GM21515 (cell line): ENCODE results near the gene LSM7.

Source experiments
- ATAC-seq: cut with Tn5 transposase; IDR thresholded peaks from one replicate; pipeline ENCODE4 v1.9.1; 2021; ENCODE audit not compliant: unreplicated experiment

LSM7 gene

DNA sequence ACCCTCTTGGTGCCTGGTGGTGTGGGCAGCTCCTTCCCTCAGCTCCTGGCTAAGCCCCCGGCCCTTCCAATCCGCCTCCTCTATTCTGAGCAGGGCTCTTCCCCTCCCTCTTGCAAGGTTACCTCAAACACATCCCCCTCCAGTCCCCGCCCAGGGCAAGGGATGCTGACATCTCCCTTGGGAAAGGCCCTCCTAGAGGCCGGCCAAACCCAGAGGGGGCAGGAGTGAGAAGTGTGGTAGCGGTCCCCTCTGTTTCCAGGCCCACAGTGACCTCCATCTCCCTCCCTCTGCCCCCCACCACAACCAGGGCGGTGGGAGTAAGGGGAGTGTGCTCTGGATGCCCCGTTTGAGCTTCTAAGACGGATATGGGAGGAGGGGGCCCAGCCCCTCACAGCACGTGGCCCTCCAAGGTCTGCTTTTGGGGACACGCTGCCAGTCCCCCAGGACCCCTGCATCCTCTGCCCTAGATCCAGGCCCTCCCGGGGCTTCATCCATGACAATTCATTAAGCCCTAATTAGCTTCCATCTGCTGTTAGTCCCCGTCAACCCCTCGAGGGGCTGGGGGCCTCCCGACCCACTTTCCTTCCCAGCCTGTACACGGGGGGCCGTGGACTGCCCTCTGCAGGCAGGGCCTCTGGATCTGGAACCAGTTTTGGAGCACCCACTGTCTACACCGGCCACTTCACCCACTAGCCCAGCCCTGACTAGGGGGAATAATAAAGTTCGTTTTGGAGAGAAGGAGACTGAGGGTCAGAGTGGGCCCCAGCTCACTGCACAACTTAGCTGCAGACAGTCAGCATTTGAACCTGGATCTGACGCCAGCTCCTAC lies 22.7 kb downstream of the LSM7 start:
- ATAC-seq, result no peak

DNA sequence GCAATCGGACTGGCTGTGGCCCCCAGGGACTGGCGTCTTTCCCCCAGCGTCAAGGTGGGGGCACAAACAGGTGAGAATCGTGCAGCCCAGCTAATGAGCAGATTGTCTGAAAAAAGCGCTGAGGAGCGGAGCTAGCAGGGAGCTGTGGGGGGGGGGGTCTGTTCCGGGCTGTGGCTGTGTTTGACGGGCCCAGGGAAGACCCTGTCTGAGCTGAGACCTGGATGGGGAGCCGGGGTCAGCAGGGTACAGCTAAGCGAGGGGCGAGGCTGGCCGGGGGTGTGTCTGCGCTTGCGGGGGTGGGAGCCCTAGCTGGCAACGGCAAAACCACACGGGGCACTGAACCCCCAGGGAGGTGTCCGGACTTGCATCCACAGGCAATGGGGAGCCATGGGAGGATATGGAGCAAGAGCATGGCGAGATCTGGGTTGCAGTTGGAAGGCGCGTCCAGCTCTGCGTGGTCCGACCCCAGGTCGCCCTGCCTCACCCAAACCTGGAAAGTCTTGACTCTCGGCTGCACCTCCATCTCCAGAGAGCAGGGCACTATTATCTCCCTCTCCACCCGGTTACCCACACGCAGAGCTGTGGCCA lies 25.1 kb downstream of the LSM7 start:
- ATAC-seq, result no peak

DNA sequence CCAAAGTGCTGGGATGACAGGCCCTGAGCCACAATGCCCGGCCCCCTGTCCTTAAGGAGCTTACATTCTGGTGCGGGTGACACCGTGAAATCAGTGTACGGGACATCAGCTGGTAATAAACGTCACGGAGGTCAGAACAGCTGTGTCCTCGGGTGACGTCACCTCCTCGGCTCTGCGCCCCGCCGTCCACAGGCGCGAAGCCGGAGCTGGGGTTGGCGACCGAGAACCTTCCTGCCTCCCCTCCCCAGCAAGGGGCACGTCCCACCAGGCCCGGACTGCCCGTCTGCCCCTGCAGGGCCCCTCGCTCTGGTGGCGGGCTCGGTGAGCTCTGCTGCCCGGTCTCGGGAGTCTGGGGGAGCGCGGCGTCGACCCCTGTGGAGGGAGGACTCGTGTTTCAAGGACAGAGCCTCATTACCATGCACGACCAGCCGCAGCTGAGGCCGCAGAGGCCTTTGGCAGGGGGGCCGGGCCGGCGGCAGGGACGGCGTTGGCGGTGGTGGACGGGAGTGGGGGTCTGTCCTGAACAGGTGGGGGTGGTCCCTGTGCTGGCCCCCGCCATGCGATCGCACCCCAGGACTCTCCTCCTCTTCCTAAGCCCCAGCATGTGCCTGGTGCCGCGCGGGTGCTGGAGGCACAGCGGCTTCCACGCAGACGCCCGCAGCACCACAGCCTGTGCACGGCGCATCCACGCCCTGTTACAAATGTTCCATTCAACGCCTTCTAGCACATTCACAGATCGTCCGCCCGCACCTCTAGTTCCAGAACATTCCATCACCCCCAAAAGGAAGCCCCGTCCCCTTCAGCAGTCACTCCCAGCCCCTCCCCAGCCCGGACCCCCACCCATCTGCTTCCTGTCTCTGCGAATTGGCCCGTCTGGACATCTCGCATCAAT lies 25.8 kb downstream of the LSM7 start:
- ATAC-seq, result no peak

DNA sequence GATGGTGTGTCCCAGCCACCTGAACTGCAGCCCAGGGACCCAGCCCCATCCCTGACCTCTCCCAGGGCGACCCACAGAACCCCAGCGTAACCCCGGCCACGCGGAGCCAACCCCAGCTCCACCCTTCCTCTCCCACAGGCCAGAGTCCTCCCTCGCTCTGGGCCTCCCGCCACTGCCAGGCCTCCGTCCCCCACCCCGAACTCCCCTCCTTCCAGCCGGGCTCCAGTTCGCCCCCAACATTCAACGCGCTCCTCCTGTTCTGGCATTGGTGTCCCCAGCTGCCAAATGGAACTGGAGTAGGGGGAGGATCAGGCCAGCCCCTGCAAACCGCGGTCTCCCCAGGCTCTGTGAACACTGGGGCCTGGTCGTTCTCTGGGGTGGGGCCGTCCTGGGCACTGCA lies 27.9 kb downstream of the LSM7 start:
- ATAC-seq, result no peak

DNA sequence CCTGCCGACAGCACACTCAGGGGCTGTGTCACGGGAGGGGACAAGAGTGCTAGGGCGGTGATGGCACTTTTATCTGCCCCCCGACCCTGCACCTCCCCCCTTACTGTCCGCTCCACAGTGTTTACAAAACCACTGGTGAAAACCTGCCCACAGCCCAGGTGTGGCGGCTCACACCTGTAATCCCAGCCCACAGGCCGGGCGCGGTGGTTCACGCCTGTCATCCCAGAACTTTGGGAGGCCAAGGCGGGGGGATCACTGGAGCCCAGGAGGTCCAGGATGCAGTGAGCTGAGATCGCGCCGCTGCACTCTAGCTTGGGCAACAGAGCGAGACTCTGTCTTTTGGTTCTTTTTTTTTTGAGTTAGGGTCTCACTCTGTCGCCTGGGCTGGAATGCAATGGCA lies 32.2 kb downstream of the LSM7 start:
- ATAC-seq, result no peak

DNA sequence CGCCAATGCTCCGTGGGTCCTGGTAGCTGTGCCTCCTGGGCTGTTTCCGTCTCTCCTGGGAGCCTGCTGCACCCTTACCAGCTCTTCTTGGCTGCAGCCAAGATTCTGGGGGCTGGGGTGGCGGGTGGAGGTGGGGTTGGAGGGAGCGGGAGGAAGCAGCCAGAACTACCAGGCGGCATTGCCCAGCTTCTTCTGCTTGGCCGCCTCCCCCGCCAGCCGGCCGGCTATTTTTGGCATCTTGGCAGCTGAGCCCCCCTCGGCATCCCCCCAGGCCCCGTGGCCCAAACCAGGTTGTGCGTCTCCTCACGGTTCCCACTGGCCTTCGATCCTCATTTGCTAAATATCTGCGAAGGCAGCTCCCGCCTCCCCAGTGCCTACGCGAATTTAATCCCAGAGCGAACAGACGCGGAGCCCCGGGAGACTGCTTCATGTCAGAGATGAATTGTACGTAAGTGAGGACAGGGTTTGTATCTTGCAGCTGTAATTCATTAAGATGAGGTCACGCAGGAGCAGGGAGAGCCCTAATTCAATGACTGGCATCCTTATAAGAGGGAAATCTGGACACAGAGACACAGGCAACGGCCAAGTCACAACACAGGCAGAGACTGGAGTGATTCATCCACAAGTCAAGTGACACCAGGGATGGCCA lies 33.6 kb downstream of the LSM7 start:
- ATAC-seq, result no peak

DNA sequence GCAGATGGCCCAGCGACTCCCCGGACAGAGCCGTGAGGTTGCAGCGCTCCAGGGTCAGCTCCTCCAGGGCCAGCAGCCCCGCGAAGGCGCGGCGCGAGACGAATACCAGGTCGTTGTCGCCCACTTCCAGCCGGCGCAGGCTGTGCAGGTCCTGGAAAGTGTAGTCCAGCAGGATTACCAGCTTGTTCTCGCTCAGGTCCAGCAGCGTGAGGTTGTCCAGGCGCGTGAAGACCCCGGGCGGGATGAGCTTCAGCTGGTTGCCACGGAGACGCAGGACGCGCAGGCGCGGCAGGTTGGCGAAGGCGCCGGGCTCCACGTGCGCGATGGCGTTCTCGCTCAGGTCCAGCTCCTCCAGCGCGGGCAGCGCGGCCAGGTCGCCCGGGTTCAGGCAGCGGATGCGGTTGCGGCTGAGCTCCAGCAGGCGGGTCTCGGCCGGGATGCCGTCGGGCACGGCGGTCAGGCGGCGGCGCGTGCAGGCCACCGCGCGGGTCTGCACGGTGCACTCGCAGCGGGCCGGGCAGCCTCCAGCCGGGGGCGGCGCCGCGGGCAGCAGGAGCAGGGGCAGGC lies 37.1 kb downstream of the LSM7 start:
- ATAC-seq, result no peak

DNA sequence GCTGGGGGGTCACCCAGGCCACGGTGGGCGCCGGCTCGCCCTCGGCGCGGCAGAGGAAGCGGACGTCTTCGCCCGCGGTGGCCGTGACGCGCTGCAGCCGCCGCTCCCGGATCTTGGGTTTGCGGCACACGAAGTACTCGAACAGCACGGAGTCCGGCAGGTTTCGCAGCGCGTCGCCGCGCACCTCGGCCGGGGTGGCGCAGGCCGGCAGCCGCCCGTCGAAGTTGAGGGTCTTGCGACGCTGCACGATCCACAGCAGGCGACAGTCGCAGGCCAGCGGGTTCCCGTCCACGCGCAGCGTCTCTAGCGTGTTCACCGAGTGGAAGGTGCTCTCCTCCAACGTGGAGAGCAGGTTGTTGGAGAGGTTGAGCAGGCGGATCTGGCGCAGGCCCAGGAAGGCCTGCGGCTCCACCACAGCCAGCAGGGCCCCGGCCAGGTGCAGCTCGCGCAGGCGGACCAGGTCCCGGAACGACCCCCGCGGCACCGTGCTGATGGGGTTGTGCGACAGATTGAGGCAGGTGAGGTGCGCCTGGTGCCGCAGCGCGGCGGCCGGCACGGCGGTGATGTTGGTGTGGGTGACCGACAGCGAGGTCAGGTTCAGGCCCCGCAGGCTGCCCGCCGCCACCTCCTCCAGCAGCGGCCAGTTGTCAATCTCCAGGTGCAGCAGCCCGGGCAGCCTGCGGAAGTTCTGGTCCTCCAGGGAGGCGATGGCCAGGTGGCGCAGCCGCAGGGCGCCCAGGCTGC lies 37.8 kb downstream of the LSM7 start:
- ATAC-seq, result no peak

DNA sequence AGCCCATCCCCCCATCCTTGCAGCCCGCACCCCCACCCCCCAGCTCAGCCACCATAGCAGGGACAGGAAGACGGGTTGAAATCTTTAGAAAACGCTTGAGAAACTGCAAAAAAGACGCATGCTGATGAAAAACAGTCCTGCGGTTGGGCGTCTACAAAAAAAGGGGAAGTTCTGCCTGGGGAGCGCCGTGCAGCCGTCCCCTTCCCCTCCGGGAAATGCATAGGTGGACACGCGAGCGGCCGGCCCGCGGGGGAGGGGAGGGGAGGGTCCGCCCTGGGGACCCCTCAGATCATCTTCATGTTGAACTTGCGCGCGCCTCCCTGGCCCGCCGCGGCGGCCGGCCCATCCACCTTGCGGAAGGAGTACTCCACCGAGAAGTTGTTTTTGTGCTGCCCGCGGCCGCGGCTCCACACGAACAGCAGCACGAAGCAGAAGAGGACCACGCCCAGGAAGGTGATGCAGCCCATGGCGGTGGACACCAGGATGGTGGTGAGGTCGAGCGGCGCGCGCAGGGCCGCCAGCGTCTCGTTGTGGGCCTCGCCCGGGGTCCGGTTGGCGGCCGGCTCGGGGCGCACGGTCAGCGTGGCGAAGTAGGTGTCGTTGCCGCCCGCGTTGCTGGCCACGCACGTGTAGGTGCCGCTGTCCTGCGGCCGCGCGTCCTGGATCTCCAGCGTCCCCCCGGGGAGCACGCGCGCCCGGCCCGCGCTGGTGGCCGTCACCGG lies 38.5 kb downstream of the LSM7 start:
- no peak for ATAC-seq

DNA sequence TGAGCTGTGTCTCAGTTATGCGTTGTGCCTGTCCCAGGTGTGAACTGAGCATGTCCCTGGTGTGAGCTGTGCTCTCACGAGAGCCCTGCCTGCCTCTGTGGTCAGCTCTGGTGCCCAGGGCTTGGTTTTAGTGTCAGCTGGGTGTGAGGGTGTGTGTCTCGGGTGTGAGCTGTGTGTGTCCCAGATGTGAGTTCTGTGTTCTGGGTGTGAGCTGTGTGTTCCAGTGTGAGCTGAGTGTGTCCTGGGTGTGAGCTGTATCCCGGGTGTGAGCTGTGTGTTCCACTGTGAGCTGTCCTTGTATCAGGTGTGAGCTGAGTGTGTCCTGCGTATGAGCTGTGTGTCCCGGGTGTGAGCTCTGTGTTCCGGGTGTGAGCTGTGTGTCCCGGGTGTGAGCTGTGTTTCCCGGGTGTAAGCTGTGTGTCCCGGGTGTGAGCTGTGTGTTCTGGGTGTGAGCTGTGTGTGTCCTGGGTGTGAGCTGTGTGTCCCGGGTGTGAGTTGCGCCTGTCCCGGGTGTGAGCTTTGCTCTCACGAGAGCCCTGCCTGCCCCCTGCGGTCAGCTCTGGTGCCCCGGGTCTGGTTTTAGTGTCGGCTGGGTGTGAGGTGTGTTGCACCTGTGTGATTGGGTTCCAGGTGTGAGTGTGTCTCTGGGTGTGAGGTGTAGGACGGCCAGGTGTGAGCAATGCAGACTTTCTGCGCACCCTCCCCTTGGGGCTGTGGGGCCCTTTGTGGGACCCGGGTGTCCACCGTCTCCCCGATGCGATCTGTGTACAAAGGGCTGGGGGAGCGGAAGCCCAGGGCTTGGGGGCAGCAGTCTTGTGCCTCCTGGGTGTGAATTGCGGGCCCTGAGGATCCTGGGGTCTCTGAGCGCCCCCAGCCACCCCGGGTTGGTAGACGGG lies 39.3 kb downstream of the LSM7 start:
- no peak for ATAC-seq

DNA sequence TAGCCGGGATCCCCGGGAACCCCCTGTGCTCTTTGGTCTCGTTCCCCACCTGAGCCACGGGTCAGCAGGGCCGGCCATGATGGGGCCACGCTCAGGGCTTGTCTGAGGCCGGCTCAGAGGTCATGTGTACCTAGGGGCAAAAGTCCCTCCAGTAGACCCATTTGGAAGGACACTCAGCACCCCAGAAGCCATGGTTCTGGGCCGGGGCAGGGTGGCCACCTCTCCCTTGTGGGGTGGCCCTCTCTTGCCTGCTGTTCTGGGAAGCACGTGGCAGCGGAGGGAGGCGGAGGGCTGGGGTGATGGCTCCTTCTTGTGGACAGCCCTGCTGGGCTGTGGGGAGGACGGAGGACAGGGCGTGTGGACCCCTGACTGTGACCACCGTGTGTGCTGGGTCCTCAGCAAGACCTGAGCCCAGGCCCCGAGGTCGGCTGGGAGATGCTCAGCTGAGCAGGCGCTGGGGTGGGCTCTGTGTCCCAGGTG lies 40.0 kb downstream of the LSM7 start:
- no peak for ATAC-seq

DNA sequence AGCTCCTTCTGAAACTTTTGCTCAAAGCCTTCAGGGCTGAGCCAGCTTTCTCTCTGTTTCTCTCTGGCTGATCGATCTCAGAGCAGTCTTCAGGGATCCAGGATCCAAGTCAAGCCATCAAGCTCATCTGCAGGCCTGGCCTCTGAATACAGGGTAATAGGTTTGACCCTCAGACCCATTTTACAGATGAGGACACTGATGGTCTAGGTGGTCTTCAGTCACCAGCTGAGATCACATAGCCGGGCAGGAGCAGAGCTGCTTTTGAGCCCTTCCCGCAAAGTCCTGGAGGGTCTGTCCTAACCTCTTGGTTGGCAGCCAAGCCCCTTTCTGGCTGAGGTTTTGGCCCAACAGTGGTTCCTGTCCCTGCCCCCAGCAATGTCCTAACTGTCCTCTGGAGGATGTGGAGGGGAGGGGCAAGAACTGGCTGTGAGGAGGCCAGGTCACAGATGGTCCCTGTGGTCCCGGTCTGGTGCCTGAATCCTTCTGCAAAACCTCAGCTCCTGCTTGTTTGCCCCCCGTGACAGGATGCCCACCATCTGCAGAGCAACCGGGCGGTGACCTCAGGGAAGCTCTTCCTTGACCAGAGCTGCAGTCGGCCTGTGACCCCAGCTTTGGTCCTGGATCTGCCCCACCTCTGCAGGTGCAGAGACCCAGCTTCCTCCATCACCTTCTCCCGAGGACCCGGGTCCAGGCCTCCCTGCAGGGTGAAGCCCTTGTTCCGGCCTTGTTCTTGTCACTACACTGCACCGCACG lies 40.6 kb downstream of the LSM7 start:
- ATAC-seq, result no peak

DNA sequence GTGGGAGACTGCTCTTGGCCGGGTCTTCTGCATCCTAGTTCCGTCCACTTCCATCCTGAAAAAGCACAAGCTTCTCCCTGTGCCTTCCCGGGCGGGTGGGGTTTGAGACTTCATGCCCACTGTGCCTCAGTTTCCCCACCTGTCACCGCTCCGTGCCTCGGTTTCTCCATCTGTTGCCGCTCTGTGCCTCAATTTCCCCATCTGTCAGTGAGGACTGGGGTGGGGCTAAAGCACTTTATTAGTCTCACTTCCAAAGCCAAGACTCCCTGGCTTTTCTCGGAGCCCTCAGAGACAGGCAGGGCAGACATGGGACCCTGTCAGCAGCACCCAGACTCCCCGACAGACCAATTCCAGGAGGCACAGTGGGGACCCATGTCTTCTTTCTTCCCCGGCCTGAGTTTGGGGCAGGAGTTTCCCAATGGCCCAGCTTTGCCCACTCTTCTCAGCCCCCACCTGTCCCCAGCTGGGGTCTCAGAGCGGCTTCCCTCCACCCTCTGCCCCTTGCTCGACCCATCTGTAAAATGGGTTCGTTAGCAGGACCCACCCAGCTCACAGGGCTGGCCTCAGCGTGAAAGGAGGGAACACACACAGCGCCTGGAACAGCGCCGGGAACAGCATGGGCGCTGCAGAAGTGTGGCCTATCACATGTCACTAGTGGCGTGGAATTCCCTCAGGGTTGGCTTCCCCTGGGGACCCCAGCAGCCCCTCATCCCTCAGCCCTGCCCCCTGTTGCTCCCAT lies 41.8 kb downstream of the LSM7 start:
- ATAC-seq, result no peak

DNA sequence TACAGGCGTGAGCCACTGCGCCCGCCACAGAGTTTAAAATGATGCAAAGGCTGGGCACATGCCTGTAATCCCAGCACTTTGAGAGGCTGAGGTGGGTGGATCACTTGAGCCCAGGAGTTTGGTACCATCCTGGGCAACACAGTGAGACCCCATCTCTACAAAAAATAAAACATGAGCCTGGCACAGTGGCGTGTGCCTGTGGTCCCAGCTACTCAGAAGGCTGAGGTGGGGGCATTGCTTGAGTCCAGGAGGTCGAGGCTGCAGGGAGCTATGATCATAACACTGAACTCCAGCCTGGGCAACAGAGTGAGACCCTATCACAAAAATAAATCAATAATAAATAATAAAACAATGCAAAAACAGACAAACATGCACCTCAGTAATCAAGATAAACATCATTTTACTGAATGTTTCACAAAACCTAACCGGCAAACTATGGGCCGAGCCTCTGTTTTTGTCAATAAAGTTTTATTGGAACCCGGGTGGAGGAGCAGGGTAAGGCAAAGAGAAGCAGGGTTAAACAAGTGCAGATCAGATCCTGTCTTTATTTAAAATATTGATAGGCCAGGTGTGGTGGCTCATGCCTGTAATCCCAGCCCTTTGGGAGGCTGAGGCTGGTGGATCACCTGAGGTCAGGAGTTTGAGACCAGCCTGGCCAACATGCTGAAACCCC lies 44.4 kb downstream of the LSM7 start:
- ATAC-seq, result no peak

DNA sequence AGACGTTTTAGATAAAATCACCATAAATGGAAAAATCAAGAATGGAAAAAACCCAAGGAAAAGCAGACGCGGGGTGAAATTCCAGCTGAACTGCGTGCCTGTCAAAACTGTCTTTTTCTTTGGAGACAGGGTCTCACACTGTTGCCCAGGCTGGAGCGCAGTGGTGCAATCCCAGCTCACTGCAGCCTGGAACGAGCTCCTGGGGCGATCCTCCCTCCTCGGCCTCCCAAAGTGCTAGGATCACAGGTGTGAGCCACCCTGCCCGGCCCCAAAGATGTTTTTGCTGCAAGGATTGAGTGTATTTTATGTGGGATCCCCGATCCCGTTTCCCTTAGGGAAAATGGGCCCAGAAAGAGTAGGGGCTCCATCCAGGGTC lies 45.5 kb downstream of the LSM7 start:
- no peak for ATAC-seq

DNA sequence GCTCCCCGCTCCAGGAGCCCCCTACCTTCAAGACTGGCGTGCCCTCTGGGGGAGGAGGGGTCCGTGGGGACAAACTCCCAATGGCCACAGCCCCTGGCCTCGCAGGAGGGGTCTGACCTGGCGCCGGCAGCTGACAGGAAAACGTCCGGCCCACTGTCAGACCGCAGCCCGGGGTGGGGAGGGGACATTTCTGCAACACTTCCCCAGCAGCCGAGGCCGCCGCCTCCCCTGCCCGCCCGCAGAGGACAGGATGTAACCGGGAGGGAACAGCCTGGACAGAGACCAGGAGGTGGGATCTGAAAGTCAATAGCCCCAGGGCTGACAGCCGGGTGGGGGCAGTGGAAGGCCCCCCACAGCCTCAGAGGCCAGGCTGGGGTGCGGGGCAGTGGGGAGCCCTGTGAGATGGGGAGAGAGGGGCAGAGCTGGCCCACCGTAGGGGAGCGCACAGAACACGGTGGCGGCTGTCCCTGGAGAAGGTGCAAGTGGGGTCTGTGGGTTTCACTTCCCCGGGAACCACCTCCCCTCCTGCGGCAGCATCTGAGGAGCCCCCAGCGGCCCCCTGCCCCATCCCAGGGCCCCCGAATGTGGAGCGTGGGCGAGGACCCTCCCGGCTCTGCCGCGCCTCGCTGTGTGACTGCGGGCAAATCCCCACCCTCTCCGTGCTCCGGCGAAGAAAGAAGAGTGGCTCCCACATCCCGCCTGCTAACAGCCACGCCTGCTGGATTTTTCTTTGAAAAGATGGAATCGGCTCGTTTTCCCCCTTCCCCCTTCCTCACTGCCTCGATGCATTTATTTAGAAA lies 46.1 kb downstream of the LSM7 start, which contains the start of gene PEAK3:
Gene PEAK3 (minus strand): TSS at position 114 of the 800 bp plus-strand sequence. CDS start 1,244 bp downstream, outside the sequence.
- ATAC-seq, result no peak
